ENCODE results near the gene M1AP. TPM values are rescaled to one million over a fixed set of nuclear protein-coding genes. Genes with fewer than 3 reads are reported as not detected.
"Not testable (repeated sequence)": the region's sequence is repeated elsewhere in the genome, so short reads cannot be mapped to it uniquely, and the experiment has no call there.

Gene M1AP
- total RNA-seq, 1 donor from 2014 or later = 0.10 TPM

- intact Hi-C loops (cut with micrococcal nuclease) = loop anchor here (1.0 kb wide), 1 partner anchor 11 kb away; no protein-coding TSS in a partner anchor
- peaks cover 66% of the 10 kb centered on the region for H3K4me1 Mint-ChIP-seq (ENCODE audit: low read depth)
- H3K4me3 Mint-ChIP-seq = peak overlapping the region; percentile 23
- peak overlapping the region; percentile 79 for H3K27ac Mint-ChIP-seq
- no peaks in the 10 kb centered on the region for H3K9me3 Mint-ChIP-seq
- H3K36me3 Mint-ChIP-seq (ENCODE audit: low read depth) = peaks cover 2% of the 10 kb centered on the region
- DNase-seq (ENCODE audit: low spot score) = no peak
- no peaks in the 10 kb centered on the region for H3K27me3 Mint-ChIP-seq (ENCODE audit: insufficient read depth)
Observed at GRCh38 chr2:74566076-74566753, 81.9 kb downstream of the M1AP start.

- Mint-ChIP-seq H3K4me3 (no peak overlapping the region), H3K27ac (no peak overlapping the region), H3K9me3 (no peaks in the 10 kb centered on the region), H3K4me1 (ENCODE audit: low read depth) (peaks cover 69% of the 10 kb centered on the region), H3K27me3 (ENCODE audit: insufficient read depth) (peaks cover 2% of the 10 kb centered on the region), H3K36me3 (ENCODE audit: low read depth) (peaks cover 2% of the 10 kb centered on the region)
- DNase-seq (ENCODE audit: low spot score) = no peak
- intact Hi-C loops (cut with micrococcal nuclease) = no loop called here
Observed at GRCh38 chr2:74564222-74564621, 83.9 kb downstream of the M1AP start.

GRCh38 chr2:74562126-74562775 lies 85.9 kb downstream of the M1AP start:
- intact Hi-C loops (cut with micrococcal nuclease) = no loop called here
- Mint-ChIP-seq H3K4me1 (ENCODE audit: low read depth) (peaks cover 58% of the 10 kb centered on the region), H3K36me3 (ENCODE audit: low read depth) (peaks cover 7% of the 10 kb centered on the region), H3K9me3 (no peaks in the 10 kb centered on the region), H3K4me3 (no peak overlapping the region), H3K27ac (peak overlapping the region; percentile 41), H3K27me3 (ENCODE audit: insufficient read depth) (peaks cover 2% of the 10 kb centered on the region)
- no peak for DNase-seq (ENCODE audit: low spot score)

- H3K27me3 Mint-ChIP-seq (ENCODE audit: insufficient read depth); H3K4me3 Mint-ChIP-seq; H3K9me3 Mint-ChIP-seq; DNase-seq (ENCODE audit: low spot score); H3K27ac Mint-ChIP-seq; intact Hi-C loops (cut with micrococcal nuclease): not testable (repeated sequence)
- Mint-ChIP-seq H3K36me3 (ENCODE audit: low read depth) (peaks cover 15% of the 10 kb centered on the region), H3K4me1 (ENCODE audit: low read depth) (peaks cover 60% of the 10 kb centered on the region)
Observed at GRCh38 chr2:74561022-74561421, 87.1 kb downstream of the M1AP start.

GRCh38 chr2:74560591-74560990 lies 87.5 kb downstream of the M1AP start:
- no peak overlapping the region for H3K27ac Mint-ChIP-seq
- H3K4me3 Mint-ChIP-seq = peak overlapping the region; percentile 24
- peaks cover 15% of the 10 kb centered on the region for H3K36me3 Mint-ChIP-seq (ENCODE audit: low read depth)
- intact Hi-C loops (cut with micrococcal nuclease) = no loop called here
- DNase-seq (ENCODE audit: low spot score) = no peak
- H3K27me3 Mint-ChIP-seq (ENCODE audit: insufficient read depth) = peaks cover 2% of the 10 kb centered on the region
- peaks cover 57% of the 10 kb centered on the region for H3K4me1 Mint-ChIP-seq (ENCODE audit: low read depth)
- H3K9me3 Mint-ChIP-seq = no peaks in the 10 kb centered on the region

GRCh38 chr2:74559912-74560311 lies 88.2 kb downstream of the M1AP start:
- intact Hi-C loops (cut with micrococcal nuclease) = no loop called here
- Mint-ChIP-seq H3K4me1 (ENCODE audit: low read depth) (peaks cover 55% of the 10 kb centered on the region), H3K4me3 (no peak overlapping the region), H3K27ac (no peak overlapping the region), H3K9me3 (no peaks in the 10 kb centered on the region), H3K27me3 (ENCODE audit: insufficient read depth) (peaks cover 2% of the 10 kb centered on the region), H3K36me3 (ENCODE audit: low read depth) (peaks cover 15% of the 10 kb centered on the region)
- no peak for DNase-seq (ENCODE audit: low spot score)

- Mint-ChIP-seq H3K4me1 (ENCODE audit: low read depth) (peaks cover 46% of the 10 kb centered on the region), H3K27me3 (ENCODE audit: insufficient read depth) (peaks cover 4% of the 10 kb centered on the region), H3K9me3 (no peaks in the 10 kb centered on the region), H3K4me3 (no peak overlapping the region), H3K27ac (no peak overlapping the region), H3K36me3 (ENCODE audit: low read depth) (peaks cover 15% of the 10 kb centered on the region)
- no peak for DNase-seq (ENCODE audit: low spot score)
- intact Hi-C loops (cut with micrococcal nuclease) = no loop called here
Observed at GRCh38 chr2:74558284-74559230, 89.6 kb downstream of the M1AP start.

GRCh38 chr2:74556831-74557370 lies 91.2 kb downstream of the M1AP start:
- intact Hi-C loops (cut with micrococcal nuclease) = no loop called here
- peak overlapping the region; percentile 95 for H3K4me3 Mint-ChIP-seq
- H3K9me3 Mint-ChIP-seq = no peaks in the 10 kb centered on the region
- H3K27me3 Mint-ChIP-seq (ENCODE audit: insufficient read depth) = peaks cover 4% of the 10 kb centered on the region
- no peak overlapping the region for H3K27ac Mint-ChIP-seq
- H3K36me3 Mint-ChIP-seq (ENCODE audit: low read depth) = peaks cover 13% of the 10 kb centered on the region
- peaks cover 43% of the 10 kb centered on the region for H3K4me1 Mint-ChIP-seq (ENCODE audit: low read depth)
- DNase-seq (ENCODE audit: low spot score) = no peak

GRCh38 chr2:74556159-74556558 lies 92.0 kb downstream of the M1AP start:
- DNase-seq (ENCODE audit: low spot score) = no peak
- Mint-ChIP-seq H3K4me3 (peak overlapping the region; percentile 95), H3K4me1 (ENCODE audit: low read depth) (peaks cover 35% of the 10 kb centered on the region), H3K27ac (peak overlapping the region; percentile 69), H3K36me3 (ENCODE audit: low read depth) (peaks cover 13% of the 10 kb centered on the region), H3K9me3 (no peaks in the 10 kb centered on the region), H3K27me3 (ENCODE audit: insufficient read depth) (peaks cover 9% of the 10 kb centered on the region)
- intact Hi-C loops (cut with micrococcal nuclease) = no loop called here

GRCh38 chr2:74555610-74556103 lies 92.5 kb downstream of the M1AP start:
- intact Hi-C loops (cut with micrococcal nuclease) = loop anchor here (1.0 kb wide), 3 partner anchors 11 to 32 kb away; no protein-coding TSS in a partner anchor
- peak overlapping the region; percentile 95 for H3K4me3 Mint-ChIP-seq
- DNase-seq (ENCODE audit: low spot score) = no peak
- H3K36me3 Mint-ChIP-seq (ENCODE audit: low read depth) = peaks cover 13% of the 10 kb centered on the region
- peak overlapping the region; percentile 96 for H3K27ac Mint-ChIP-seq
- peaks cover 9% of the 10 kb centered on the region for H3K27me3 Mint-ChIP-seq (ENCODE audit: insufficient read depth)
- peaks cover 33% of the 10 kb centered on the region for H3K4me1 Mint-ChIP-seq (ENCODE audit: low read depth)
- H3K9me3 Mint-ChIP-seq = no peaks in the 10 kb centered on the region

- H3K4me1 Mint-ChIP-seq (ENCODE audit: low read depth) = peaks cover 32% of the 10 kb centered on the region
- peak overlapping the region; percentile 95 for H3K4me3 Mint-ChIP-seq
- H3K9me3 Mint-ChIP-seq = no peaks in the 10 kb centered on the region
- DNase-seq (ENCODE audit: low spot score) = peak; percentile 39
- H3K27me3 Mint-ChIP-seq (ENCODE audit: insufficient read depth) = peaks cover 11% of the 10 kb centered on the region
- H3K36me3 Mint-ChIP-seq (ENCODE audit: low read depth) = peaks cover 13% of the 10 kb centered on the region
- intact Hi-C loops (cut with micrococcal nuclease) = loop anchor here (1.0 kb wide), 8 partner anchors 11 to 818 kb away; partner anchors contain the start of genes PCGF1, SEMA4F, TPRKB and TTC31
- H3K27ac Mint-ChIP-seq = peak overlapping the region; percentile 96
Observed at GRCh38 chr2:74554820-74555531, 93.2 kb downstream of the M1AP start.
